Measurements from ENCODE around the gene NCK2.

DNA sequence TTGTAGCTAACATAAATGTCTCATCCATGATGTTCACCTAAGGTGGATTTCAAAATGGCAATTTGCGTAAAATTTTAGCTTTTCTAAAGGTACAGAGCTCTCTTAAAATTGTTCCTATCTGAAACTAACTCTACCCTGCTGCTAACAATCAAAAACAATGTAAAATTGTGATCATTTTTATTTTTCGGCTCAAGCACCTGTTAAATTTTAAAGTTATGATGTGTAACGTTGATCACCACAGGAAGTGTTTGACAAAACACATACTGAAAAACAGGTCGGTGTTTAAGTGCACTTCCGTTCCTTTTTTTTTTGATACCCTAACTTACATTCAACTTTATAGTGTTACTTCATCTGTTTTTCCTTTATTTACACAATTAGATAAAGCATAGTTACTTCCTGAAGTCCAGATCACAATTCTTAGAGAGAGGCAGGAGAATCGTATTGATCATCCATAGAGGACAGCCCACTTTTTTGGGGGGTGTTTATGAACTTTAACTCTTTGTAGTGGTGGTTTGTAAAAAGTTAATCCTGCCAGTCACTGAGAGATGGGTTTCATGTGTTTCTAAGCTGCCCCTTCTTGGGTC lies 6.0 kb upstream of the NCK2 start:
- TF ChIP-seq, protein P1, sequence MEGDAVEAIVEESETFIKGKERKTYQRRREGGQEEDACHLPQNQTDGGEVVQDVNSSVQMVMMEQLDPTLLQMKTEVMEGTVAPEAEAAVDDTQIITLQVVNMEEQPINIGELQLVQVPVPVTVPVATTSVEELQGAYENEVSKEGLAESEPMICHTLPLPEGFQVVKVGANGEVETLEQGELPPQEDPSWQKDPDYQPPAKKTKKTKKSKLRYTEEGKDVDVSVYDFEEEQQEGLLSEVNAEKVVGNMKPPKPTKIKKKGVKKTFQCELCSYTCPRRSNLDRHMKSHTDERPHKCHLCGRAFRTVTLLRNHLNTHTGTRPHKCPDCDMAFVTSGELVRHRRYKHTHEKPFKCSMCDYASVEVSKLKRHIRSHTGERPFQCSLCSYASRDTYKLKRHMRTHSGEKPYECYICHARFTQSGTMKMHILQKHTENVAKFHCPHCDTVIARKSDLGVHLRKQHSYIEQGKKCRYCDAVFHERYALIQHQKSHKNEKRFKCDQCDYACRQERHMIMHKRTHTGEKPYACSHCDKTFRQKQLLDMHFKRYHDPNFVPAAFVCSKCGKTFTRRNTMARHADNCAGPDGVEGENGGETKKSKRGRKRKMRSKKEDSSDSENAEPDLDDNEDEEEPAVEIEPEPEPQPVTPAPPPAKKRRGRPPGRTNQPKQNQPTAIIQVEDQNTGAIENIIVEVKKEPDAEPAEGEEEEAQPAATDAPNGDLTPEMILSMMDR (IDR thresholded peaks at IDR 0.05) = no peak
- no peak for TF ChIP-seq POLR2A (IDR thresholded peaks at IDR 0.05)

Measured in prostate gland (tissue), 2 donors.